CD4-positive, alpha-beta T cell (primary cell): ENCODE data around the gene COL15A1. TPM values are rescaled to one million over a fixed set of nuclear protein-coding genes. Genes with fewer than 3 reads are reported as not detected.
A peak's percentile ranks its signal among the peaks of the same experiment; 100 is the strongest.

Experiments used
- ATAC-seq: fragments of 200-7000 bp; cut with Tn5 transposase; one replicate; pipeline ENCODE4 v1.10.0; 2022; ENCODE audit warnings: mild to moderate bottlenecking; ENCODE audit not compliant: poor library complexity
- CTCF ChIA-PET: fragments of 350-600 bp; sonication (Branson Sonifier 250); formaldehyde crosslinking; loops from one replicate; lab custom pipeline; 2021; ENCODE audit warnings: antibody characterized with exemption, inconsistent platforms; lab: Charles Lee
- POLR2A ChIA-PET: fragments of 350-600 bp; sonication (Branson Sonifier 250); formaldehyde crosslinking; loops from one replicate; lab custom pipeline; 2021; ENCODE audit warnings: antibody characterized with exemption, inconsistent platforms; lab: Charles Lee
- DNase-seq, 14 experiments: peaks; one replicate each; pipeline ENCODE4 v3.0.0-alpha.2; 2013 to 2020; ENCODE audit warnings: mixed read lengths in 2 of 14
- H3K27ac ChIP-seq, 2 donors: one replicate each; pipeline versions ENCODE4 v1.5.1 to v1.7.0; 2013; ENCODE audit warnings: low read length in 2 of 2, low read depth in 1 of 2, mild to moderate bottlenecking in 1 of 2
- H3K27me3 ChIP-seq, 2 experiments: 1 replicate in 1 of 2; 2 replicates in 1 of 2; pipeline versions ENCODE4 v1.6.1 to v1.7.0; 2013; ENCODE audit warnings: low read length in 2 of 2, control low read depth in 1 of 2, mild to moderate bottlenecking in 1 of 2, moderate library complexity in 1 of 2; ENCODE audit not compliant: insufficient read depth in 2 of 2, control insufficient read depth in 1 of 2
- H3K36me3 ChIP-seq: one replicate; pipeline ENCODE4 v1.6.1; 2013; ENCODE audit warnings: low read length, control low read depth; ENCODE audit not compliant: insufficient read depth
- H3K4me1 ChIP-seq: one replicate; pipeline ENCODE4 v1.6.1; 2013; ENCODE audit warnings: low read length, control low read depth; ENCODE audit not compliant: insufficient read depth
- H3K4me3 ChIP-seq: one replicate; pipeline ENCODE4 v1.5.1; 2013; ENCODE audit warnings: mild to moderate bottlenecking, low read length, moderate library complexity
- H3K9me3 ChIP-seq, 2 experiments: 1 replicate in 1 of 2; 2 replicates in 1 of 2; pipeline versions ENCODE4 v1.6.1 to v1.7.0; 2013; ENCODE audit warnings: low read length in 2 of 2, mild to moderate bottlenecking in 2 of 2, control low read depth in 1 of 2, moderate library complexity in 1 of 2; ENCODE audit not compliant: control insufficient read depth in 1 of 2, insufficient read depth in 1 of 2
- H3K27ac Mint-ChIP-seq: one replicate; pipeline ENCODE4 v1.8.0; 2020; ENCODE audit warnings: mixed read lengths
- H3K27me3 Mint-ChIP-seq: one replicate; pipeline ENCODE4 v1.8.0; 2021; ENCODE audit warnings: mixed read lengths
- H3K36me3 Mint-ChIP-seq: one replicate; pipeline ENCODE4 v1.8.0; 2021; ENCODE audit warnings: low read depth, mixed read lengths
- H3K4me1 Mint-ChIP-seq: one replicate; pipeline ENCODE4 v1.8.0; 2021; ENCODE audit warnings: low read depth, mixed read lengths
- H3K4me3 Mint-ChIP-seq: one replicate; pipeline ENCODE4 v1.8.0; 2020; ENCODE audit warnings: mild to moderate bottlenecking, mixed read lengths
- H3K9me3 Mint-ChIP-seq: one replicate; pipeline ENCODE4 v1.8.0; 2020; ENCODE audit warnings: mixed read lengths
- CTCF ChIP-seq: fragments of 200-600 bp; IDR thresholded peaks from one replicate; pipeline ENCODE4 v1.8.0; 2022; ENCODE audit warnings: antibody characterized with exemption, mild to moderate bottlenecking
- intact Hi-C, 2 experiments: fragments of 100-400 bp; cut with DNase I in 1 of 2; cut with micrococcal nuclease in 1 of 2; formaldehyde crosslinking; loops; one replicate each; pipeline versions ENCODE4 v1.15.1 to v1.9.0; 2023 to 2025; cut with DNase I, micrococcal nuclease
- total RNA-seq, 174 experiments: library from RNA in 2 of 174; stranded (reverse) in 2 of 174; gene quantifications; one replicate each; pipeline ENCODE4 v1.2.3 and lab custom pipeline; 2021 to 2026

Gene COL15A1
- total RNA-seq, 2 experiments from 2014 or later, result not detected

- Mint-ChIP-seq H3K27ac (no peak overlapping the region), H3K4me1 (peaks cover 28% of the 10 kb centered on the region), H3K36me3 (no peaks in the 10 kb centered on the region), H3K9me3 (no peaks in the 10 kb centered on the region), H3K4me3 (no peak overlapping the region), H3K27me3 (no peaks in the 10 kb centered on the region)
- DNase-seq (no peak), ATAC-seq (no peak)
- ChIA-PET CTCF (no interaction called here), POLR2A (interaction anchor here (0.8 to 1.5 kb wide), 2 partner anchors 33 to 79 kb away, joined by 3 to 6 read pairs; no protein-coding TSS in a partner anchor)
- Histone ChIP-seq H3K4me3 (no peak overlapping the region), H3K4me1 (peaks cover 21% of the 10 kb centered on the region), H3K27me3 (no peaks in the 10 kb centered on the region), H3K9me3 (no peaks in the 10 kb centered on the region), H3K36me3 (no peaks in the 10 kb centered on the region), H3K27ac (no peak overlapping the region)
- intact Hi-C loops, result no loop called here
- TF ChIP-seq CTCF, result no peak
Observed at GRCh38 chr9:99025616-99026270, 82.0 kb downstream of the COL15A1 start.

- H3K4me3 Mint-ChIP-seq, result no peak overlapping the region
- peaks cover 28% of the 10 kb centered on the region for H3K4me1 Mint-ChIP-seq
- no peaks in the 10 kb centered on the region for H3K9me3 ChIP-seq
- intact Hi-C loops, result no loop called here
- peak; percentile 75 for ATAC-seq
- CTCF ChIA-PET, result interaction anchor here (2.0 kb wide), 1 partner anchor 115 kb away, joined by 7 read pairs; no protein-coding TSS in a partner anchor
- DNase-seq, result no peak
- no peak overlapping the region for H3K4me3 ChIP-seq
- H3K36me3 ChIP-seq, result no peaks in the 10 kb centered on the region
- POLR2A ChIA-PET, result interaction anchor here (0.6 to 1.5 kb wide), 8 partner anchors 12 to 109 kb away, joined by 3 to 6 read pairs (median 4); no protein-coding TSS in a partner anchor
- TF ChIP-seq CTCF, result no peak
- H3K27ac Mint-ChIP-seq, result peak overlapping the region; percentile 74
- no peaks in the 10 kb centered on the region for H3K27me3 ChIP-seq
- no peaks in the 10 kb centered on the region for H3K9me3 Mint-ChIP-seq
- no peaks in the 10 kb centered on the region for H3K36me3 Mint-ChIP-seq
- H3K27ac ChIP-seq, result no peak overlapping the region
- H3K4me1 ChIP-seq, result peaks cover 21% of the 10 kb centered on the region
- no peaks in the 10 kb centered on the region for H3K27me3 Mint-ChIP-seq
Observed at GRCh38 chr9:99026271-99026955, 82.7 kb downstream of the COL15A1 start.

- peak; percentile 41 for ATAC-seq
- Mint-ChIP-seq H3K36me3 (no peaks in the 10 kb centered on the region), H3K27ac (peak overlapping the region; percentile 74), H3K4me1 (peaks cover 28% of the 10 kb centered on the region), H3K4me3 (no peak overlapping the region), H3K27me3 (no peaks in the 10 kb centered on the region), H3K9me3 (no peaks in the 10 kb centered on the region)
- Histone ChIP-seq H3K4me3 (no peak overlapping the region), H3K4me1 (peaks cover 21% of the 10 kb centered on the region), H3K9me3 (no peaks in the 10 kb centered on the region), H3K27ac (no peak overlapping the region), H3K27me3 (no peaks in the 10 kb centered on the region), H3K36me3 (no peaks in the 10 kb centered on the region)
- no peak for DNase-seq
- CTCF ChIA-PET, result interaction anchor here (2.0 kb wide), 1 partner anchor 114 kb away, joined by 7 read pairs; no protein-coding TSS in a partner anchor
- POLR2A ChIA-PET, result interaction anchor here (0.6 to 1.5 kb wide), 7 partner anchors 11 to 109 kb away, joined by 3 to 6 read pairs (median 4); no protein-coding TSS in a partner anchor
- intact Hi-C loops, result no loop called here
- TF ChIP-seq CTCF, result no peak
Observed at GRCh38 chr9:99026956-99027298, 83.2 kb downstream of the COL15A1 start.
